Measurements from ENCODE around the gene DIAPH1. TPM values are rescaled to one million over a fixed set of nuclear protein-coding genes. Genes with fewer than 3 reads are reported as not detected.

Gene DIAPH1
- total RNA-seq, 5 donors from 2014 or later (not counting 1 experiment from before 2014, with no cell fraction given) = 190 to 271 (median 211) TPM

- H3K36me3 Mint-ChIP-seq = no peaks in the 10 kb centered on the region
- ATAC-seq (replicated peaks in 1 of 4) (no peak), DNase-seq (peak in 1 of 35 experiments; percentile 23)
- no peak overlapping the region for H3K27ac Mint-ChIP-seq
- peaks cover 14 to 19% (median 16%) of the 10 kb centered on the region in 3 donors for H3K4me1 Mint-ChIP-seq
- WGBS (ENCODE audit: insufficient coverage) = 22% methylated on average over 12 of the region's 22 CpGs
- peaks cover 63 to 75% of the 10 kb centered on the region in 2 donors for H3K27me3 Mint-ChIP-seq
- H3K9me3 Mint-ChIP-seq = no peaks in the 10 kb centered on the region
- no peak overlapping the region for H3K4me3 ChIP-seq (ENCODE audit: control insufficient read depth in 1 of 2, extremely low read depth in 1 of 2, low read length in 1 of 2)
- H3K4me3 Mint-ChIP-seq = peak overlapping the region in 1 of 3 donors; percentile 55
- CTCF ChIA-PET = no interaction called here
- no peaks in the 10 kb centered on the region for H3K9me3 ChIP-seq
- POLR2A ChIA-PET = no interaction called here
- H3K36me3 ChIP-seq (ENCODE audit: control insufficient read depth in 2 of 2, extremely low read depth in 1 of 2, insufficient read depth in 1 of 2, low read length in 1 of 2) = no peaks in the 10 kb centered on the region
- peaks cover 0 to 16% of the 10 kb centered on the region in 2 experiments for H3K4me1 ChIP-seq (ENCODE audit: control insufficient read depth in 1 of 2, extremely low read depth in 1 of 2, insufficient read depth in 2 of 2, low read length in 2 of 2)
- H3K27ac ChIP-seq (ENCODE audit: low read length) = no peak overlapping the region
- H3K27me3 ChIP-seq (replicated peaks in 1 of 2; ENCODE audit: control insufficient read depth in 2 of 2, extremely low read depth in 1 of 2, insufficient read depth in 2 of 2, low read length in 1 of 2) = peaks cover 10 to 74% of the 10 kb centered on the region in 2 experiments
These were observed 123.9 kb downstream of the DIAPH1 start for GRCh38 chr5:141494761-141495452.

- Mint-ChIP-seq H3K9me3 (no peaks in the 10 kb centered on the region), H3K4me3 (peak overlapping the region in 1 of 3 donors; percentile 77), H3K36me3 (no peaks in the 10 kb centered on the region), H3K27ac (no peak overlapping the region), H3K27me3 (peaks cover 73 to 81% of the 10 kb centered on the region in 2 donors), H3K4me1 (peaks cover 14 to 19% (median 16%) of the 10 kb centered on the region in 3 donors)
- peaks cover 0 to 16% of the 10 kb centered on the region in 2 experiments for H3K4me1 ChIP-seq (ENCODE audit: control insufficient read depth in 1 of 2, extremely low read depth in 1 of 2, insufficient read depth in 2 of 2, low read length in 2 of 2)
- no peak overlapping the region for H3K27ac ChIP-seq (ENCODE audit: low read length)
- ATAC-seq (replicated peaks in 1 of 4) (no peak), DNase-seq (peak in 1 of 35 experiments; percentile 8)
- H3K9me3 ChIP-seq = no peaks in the 10 kb centered on the region
- peaks cover 11 to 86% of the 10 kb centered on the region in 2 experiments for H3K27me3 ChIP-seq (replicated peaks in 1 of 2; ENCODE audit: control insufficient read depth in 2 of 2, extremely low read depth in 1 of 2, insufficient read depth in 2 of 2, low read length in 1 of 2)
- ChIA-PET CTCF (interaction anchor here in 1 of 2 donors (1.4 kb wide), 1 partner anchor 7 kb away, joined by 5 read pairs; no protein-coding TSS in a partner anchor), POLR2A (no interaction called here)
- H3K36me3 ChIP-seq (ENCODE audit: control insufficient read depth in 2 of 2, extremely low read depth in 1 of 2, insufficient read depth in 1 of 2, low read length in 1 of 2) = no peaks in the 10 kb centered on the region
- 93% methylated on average over 3 of the region's 10 CpGs for WGBS (ENCODE audit: insufficient coverage)
- H3K4me3 ChIP-seq (ENCODE audit: control insufficient read depth in 1 of 2, extremely low read depth in 1 of 2, low read length in 1 of 2) = no peak overlapping the region
These were observed 125.0 kb downstream of the DIAPH1 start for GRCh38 chr5:141493500-141494422.

GRCh38 chr5:141492168-141492885 lies 126.5 kb downstream of the DIAPH1 start:
- DNase-seq (peak in 3 of 35 experiments; percentile 15 to 21 (median 20)), ATAC-seq (replicated peaks in 1 of 4) (peak; percentile 52 to 65 (median 59))
- H3K9me3 Mint-ChIP-seq = no peaks in the 10 kb centered on the region
- peaks cover 11 to 86% of the 10 kb centered on the region in 2 experiments for H3K27me3 ChIP-seq (replicated peaks in 1 of 2; ENCODE audit: control insufficient read depth in 2 of 2, extremely low read depth in 1 of 2, insufficient read depth in 2 of 2, low read length in 1 of 2)
- H3K27ac Mint-ChIP-seq = peak overlapping the region in 1 of 2 donors; percentile 57
- no peak overlapping the region for H3K27ac ChIP-seq (ENCODE audit: low read length)
- 7% methylated on average over 67 of the region's 68 CpGs for WGBS (ENCODE audit: insufficient coverage)
- no peaks in the 10 kb centered on the region for H3K9me3 ChIP-seq
- H3K4me1 Mint-ChIP-seq = peaks cover 14 to 19% (median 16%) of the 10 kb centered on the region in 3 donors
- ChIA-PET POLR2A (interaction anchor here in 1 of 2 donors (0.5 kb wide), 1 partner anchor 26 kb away, joined by 4 read pairs; no protein-coding TSS in a partner anchor), CTCF (interaction anchor here in 1 of 2 donors (1.4 kb wide), 1 partner anchor 9 kb away, joined by 5 read pairs; no protein-coding TSS in a partner anchor)
- H3K36me3 ChIP-seq (ENCODE audit: control insufficient read depth in 2 of 2, extremely low read depth in 1 of 2, insufficient read depth in 1 of 2, low read length in 1 of 2) = no peaks in the 10 kb centered on the region
- peaks cover 0 to 16% of the 10 kb centered on the region in 2 experiments for H3K4me1 ChIP-seq (ENCODE audit: control insufficient read depth in 1 of 2, extremely low read depth in 1 of 2, insufficient read depth in 2 of 2, low read length in 2 of 2)
- H3K4me3 Mint-ChIP-seq = peak overlapping the region; percentile 53 to 77 (median 73)
- no peaks in the 10 kb centered on the region for H3K36me3 Mint-ChIP-seq
- H3K4me3 ChIP-seq (ENCODE audit: control insufficient read depth in 1 of 2, extremely low read depth in 1 of 2, low read length in 1 of 2) = peak overlapping the region; percentile 15 to 61
- H3K27me3 Mint-ChIP-seq = peaks cover 75 to 89% of the 10 kb centered on the region in 2 donors

- Histone ChIP-seq H3K4me3 (ENCODE audit: control insufficient read depth in 1 of 2, extremely low read depth in 1 of 2, low read length in 1 of 2) (peak overlapping the region; percentile 15 to 61), H3K4me1 (ENCODE audit: control insufficient read depth in 1 of 2, extremely low read depth in 1 of 2, insufficient read depth in 2 of 2, low read length in 2 of 2) (peaks cover 0 to 16% of the 10 kb centered on the region in 2 experiments)
These were observed 127.3 kb downstream of the DIAPH1 start for GRCh38 chr5:141491323-141492167.

GRCh38 chr5:141490771-141491170 lies 128.0 kb downstream of the DIAPH1 start:
- H3K27ac Mint-ChIP-seq = peak overlapping the region in 1 of 2 donors; percentile 62
- ChIA-PET POLR2A (no interaction called here), CTCF (no interaction called here)
- Histone ChIP-seq H3K4me3 (ENCODE audit: control insufficient read depth in 1 of 2, extremely low read depth in 1 of 2, low read length in 1 of 2) (no peak overlapping the region), H3K9me3 (no peaks in the 10 kb centered on the region), H3K27ac (ENCODE audit: low read length) (no peak overlapping the region), H3K4me1 (ENCODE audit: control insufficient read depth in 1 of 2, extremely low read depth in 1 of 2, insufficient read depth in 2 of 2, low read length in 2 of 2) (peaks cover 0 to 16% of the 10 kb centered on the region in 2 experiments), H3K36me3 (ENCODE audit: control insufficient read depth in 2 of 2, extremely low read depth in 1 of 2, insufficient read depth in 1 of 2, low read length in 1 of 2) (no peaks in the 10 kb centered on the region), H3K27me3 (replicated peaks in 1 of 2; ENCODE audit: control insufficient read depth in 2 of 2, extremely low read depth in 1 of 2, insufficient read depth in 2 of 2, low read length in 1 of 2) (peaks cover 14 to 90% of the 10 kb centered on the region in 2 experiments)
- H3K36me3 Mint-ChIP-seq = no peaks in the 10 kb centered on the region
- peaks cover 78 to 90% of the 10 kb centered on the region in 2 donors for H3K27me3 Mint-ChIP-seq
- peak overlapping the region in 1 of 3 donors; percentile 24 for H3K4me3 Mint-ChIP-seq
- no peaks in the 10 kb centered on the region for H3K9me3 Mint-ChIP-seq
- DNase-seq = no peak
- WGBS (ENCODE audit: insufficient coverage) = 79% methylated on average over 6 of the region's 13 CpGs
- ATAC-seq (replicated peaks in 1 of 4) = no peak
- peaks cover 14 to 19% (median 18%) of the 10 kb centered on the region in 3 donors for H3K4me1 Mint-ChIP-seq

More at GRCh38 chr5:141491323-141492167, 127.3 kb downstream of the DIAPH1 start:
- WGBS (ENCODE audit: insufficient coverage) = 9% methylated on average over 60 of the region's 66 CpGs
- Mint-ChIP-seq H3K36me3 (no peaks in the 10 kb centered on the region), H3K27me3 (peaks cover 81 to 90% of the 10 kb centered on the region in 2 donors), H3K4me3 (peak overlapping the region; percentile 53 to 77 (median 73)), H3K27ac (peak overlapping the region in 1 of 2 donors; percentile 62), H3K4me1 (peaks cover 14 to 19% (median 19%) of the 10 kb centered on the region in 3 donors), H3K9me3 (no peaks in the 10 kb centered on the region)
- no peak for DNase-seq
- ATAC-seq (replicated peaks in 1 of 4) = no peak
- Histone ChIP-seq H3K27me3 (replicated peaks in 1 of 2; ENCODE audit: control insufficient read depth in 2 of 2, extremely low read depth in 1 of 2, insufficient read depth in 2 of 2, low read length in 1 of 2) (peaks cover 11 to 90% of the 10 kb centered on the region in 2 experiments), H3K36me3 (ENCODE audit: control insufficient read depth in 2 of 2, extremely low read depth in 1 of 2, insufficient read depth in 1 of 2, low read length in 1 of 2) (no peaks in the 10 kb centered on the region), H3K9me3 (no peaks in the 10 kb centered on the region), H3K27ac (ENCODE audit: low read length) (no peak overlapping the region)
- ChIA-PET POLR2A (no interaction called here), CTCF (no interaction called here)

Data from T-cell (primary cell).